SHP77 treated with DMSO at 0.1 percent for 48 hours (cell line): ENCODE results near the gene AQP12B.
"Not testable (repeated sequence)": the region's sequence is repeated elsewhere in the genome, so short reads cannot be mapped to it uniquely, and the experiment has no call there.

ENCODE experiments used
- DNase-seq: peaks from one replicate; lab custom pipeline; 2025; lab: John Stamatoyannopoulos, UW

The AQP12B gene

GRCh38 chr2:240682431-240683224, at the start of gene AQP12B:
AQP12B (minus strand) TSS chr2:240682885; CDS start chr2:240682837, 48 bp downstream.
- DNase-seq: not testable (repeated sequence)

GRCh38 chr2:240732184-240732583, 49.5 kb upstream of the AQP12B start:
- no peak for DNase-seq

- no peak for DNase-seq
Observed at GRCh38 chr2:240731178-240731545, 48.5 kb upstream of the AQP12B start.

GRCh38 chr2:240730501-240731177, 48.0 kb upstream of the AQP12B start:
- DNase-seq: no peak

- no peak for DNase-seq
Observed at GRCh38 chr2:240728827-240729226, 46.1 kb upstream of the AQP12B start.

- no peak for DNase-seq
Observed at GRCh38 chr2:240728361-240728760, 45.7 kb upstream of the AQP12B start.

GRCh38 chr2:240727913-240728312, 45.2 kb upstream of the AQP12B start:
- DNase-seq: no peak

GRCh38 chr2:240727439-240727838, 44.8 kb upstream of the AQP12B start:
- DNase-seq: no peak

GRCh38 chr2:240726876-240727275, 44.2 kb upstream of the AQP12B start:
- DNase-seq: no peak

GRCh38 chr2:240725671-240726070, 43.0 kb upstream of the AQP12B start:
- peak; percentile 75 for DNase-seq

GRCh38 chr2:240725266-240725665, 42.6 kb upstream of the AQP12B start:
- no peak for DNase-seq

GRCh38 chr2:240724431-240724830, 41.7 kb upstream of the AQP12B start:
- DNase-seq: no peak

GRCh38 chr2:240723851-240724250, 41.2 kb upstream of the AQP12B start:
- DNase-seq: no peak

GRCh38 chr2:240722796-240723735, 40.4 kb upstream of the AQP12B start:
- DNase-seq: no peak

GRCh38 chr2:240722376-240722775, 39.7 kb upstream of the AQP12B start:
- no peak for DNase-seq

- no peak for DNase-seq
Observed at GRCh38 chr2:240721596-240722180, 39.0 kb upstream of the AQP12B start.

GRCh38 chr2:240720686-240721595, 38.3 kb upstream of the AQP12B start:
- DNase-seq: no peak

- no peak for DNase-seq
Observed at GRCh38 chr2:240719676-240720545, 37.2 kb upstream of the AQP12B start.

- DNase-seq: no peak
Observed at GRCh38 chr2:240718896-240719490, 36.3 kb upstream of the AQP12B start.
